Pancreas (tissue), 10 donors: Measurements from ENCODE around the gene METTL24. TPM values are rescaled to one million over a fixed set of nuclear protein-coding genes. Genes with fewer than 3 reads are reported as not detected.

Source experiments
- ATAC-seq, 4 donors: fragments of 200-7000 bp; cut with Tn5 transposase; one replicate each; pipeline versions ENCODE4 v1.8.0 to v1.9.1; 2020; ENCODE audit warnings: mild to moderate bottlenecking in 4 of 4, moderate library complexity in 4 of 4
- DNase-seq, 6 donors: peaks; one replicate each; pipeline ENCODE4 v3.0.0-alpha.2; 2020
- FAIRE-seq: peaks from 2 replicates; lab custom pipeline; 2012; peaks lifted over from hg19 to GRCh38; lab: Jason Lieb, UNC
- H3K27ac ChIP-seq, 4 donors: fragments of 200-600 bp; sonication (generic); 1 replicate in 3 of 4; 2 replicates in 1 of 4; pipeline versions ENCODE4 v1.5.0 to v1.8.0; 2020
- H3K27me3 ChIP-seq, 4 donors: fragments of 200-600 bp; one replicate each; pipeline ENCODE4 v1.8.0; 2021
- H3K36me3 ChIP-seq, 3 donors: fragments of 200-600 bp; sonication (generic) in 1 of 3; one replicate each; pipeline versions ENCODE4 v1.5.0 to v1.8.0; 2020 to 2021
- H3K4me1 ChIP-seq, 3 donors: fragments of 200-600 bp; one replicate each; pipeline ENCODE4 v1.8.0; 2021
- H3K4me3 ChIP-seq, 4 donors: fragments of 200-600 bp; sonication (generic) in 2 of 4; one replicate each; pipeline versions ENCODE4 v1.5.0 to v1.8.0; 2020 to 2021
- H3K9me3 ChIP-seq, 4 donors: fragments of 200-600 bp; one replicate each; pipeline ENCODE4 v1.8.0; 2021
- WGBS, 2 donors: extraction: QIAGEN DNeasy Blood & Tissue Kit; methylation state at CpG; one replicate each; pipeline ENCODE4 v1.1.7; 2013; 5-methylcytosine and 5-hydroxymethylcytosine counted together
- intact Hi-C, 3 donors: fragments of 100-400 bp; cut with DNase I; formaldehyde crosslinking; loops; one replicate each; pipeline versions ENCODE4 v1.11.1 to v1.14.2; 2022
- polyA plus RNA-seq, 2 donors: library from polyadenylated mRNA; stranded (reverse); fragments of 200-250 nt; gene quantifications; one replicate each; pipeline ENCODE4 v1.2.3, GENCODE V29; 2013
- total RNA-seq, 6 donors: library from RNA; stranded (reverse); fragmentation: NEBNext Ultra II Directional in 4 of 6; extraction: Animal tissue kit (Norgen Biotek cat#: 25700) in 4 of 6; gene quantifications; one replicate each; pipeline versions ENCODE4 v1.2.1 to v1.2.4, GENCODE V29; 2021 to 2023
- TF ChIP-seq, protein P1 (sequence below), 4 donors: fragments of 200-600 bp; sonication (generic) in 3 of 4; IDR thresholded peaks; one replicate each; pipeline versions ENCODE4 v1.5.0 to v1.8.0; 2021; ENCODE audit warnings: antibody characterized with exemption in 4 of 4
- donor health status: healthy with polysubstance abuse.
- donor health status: DM: no; HTN: no; CAD: no; lungs with moderate emphysema.
- donor health status: DM: no; HTN: no; CAD: no.
- donor health status: control.
- donor health status: control.
- donor health status: Bipolar disorder and iron deficiency.
- donor health status: DM: yes; HTN: yes; CAD: no.
- donor health status: DM: no; HTN: no; CAD: no.
- donor health status: DM: no; HTN: no; CAD: no.
- donor health status: DM: yes; HTN: yes; CAD: no.

Gene METTL24
- total and polyA plus RNA-seq, 8 donors = 0.34 to 4.4 (median 1.4) TPM

- TF ChIP-seq, protein P1, sequence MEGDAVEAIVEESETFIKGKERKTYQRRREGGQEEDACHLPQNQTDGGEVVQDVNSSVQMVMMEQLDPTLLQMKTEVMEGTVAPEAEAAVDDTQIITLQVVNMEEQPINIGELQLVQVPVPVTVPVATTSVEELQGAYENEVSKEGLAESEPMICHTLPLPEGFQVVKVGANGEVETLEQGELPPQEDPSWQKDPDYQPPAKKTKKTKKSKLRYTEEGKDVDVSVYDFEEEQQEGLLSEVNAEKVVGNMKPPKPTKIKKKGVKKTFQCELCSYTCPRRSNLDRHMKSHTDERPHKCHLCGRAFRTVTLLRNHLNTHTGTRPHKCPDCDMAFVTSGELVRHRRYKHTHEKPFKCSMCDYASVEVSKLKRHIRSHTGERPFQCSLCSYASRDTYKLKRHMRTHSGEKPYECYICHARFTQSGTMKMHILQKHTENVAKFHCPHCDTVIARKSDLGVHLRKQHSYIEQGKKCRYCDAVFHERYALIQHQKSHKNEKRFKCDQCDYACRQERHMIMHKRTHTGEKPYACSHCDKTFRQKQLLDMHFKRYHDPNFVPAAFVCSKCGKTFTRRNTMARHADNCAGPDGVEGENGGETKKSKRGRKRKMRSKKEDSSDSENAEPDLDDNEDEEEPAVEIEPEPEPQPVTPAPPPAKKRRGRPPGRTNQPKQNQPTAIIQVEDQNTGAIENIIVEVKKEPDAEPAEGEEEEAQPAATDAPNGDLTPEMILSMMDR (IDR thresholded peaks at IDR 0.05) = no peak
- peaks cover 0 to 18% (median 0%) of the 10 kb centered on the region in 3 donors for H3K4me1 ChIP-seq
- DNase-seq (no peak), FAIRE-seq (no peak), ATAC-seq (no peak)
- H3K27ac ChIP-seq = no peak overlapping the region
- no peaks in the 10 kb centered on the region for H3K9me3 ChIP-seq
- 68 to 80% methylated on average over 9 of the region's 9 CpGs for WGBS, 2 donors
- H3K27me3 ChIP-seq = no peaks in the 10 kb centered on the region
- H3K4me3 ChIP-seq = no peak overlapping the region
- intact Hi-C loops = loop anchor here in 2 of 3 donors (5.0 to 10.0 kb wide), 3 partner anchors 210 to 688 kb away; partner anchors contain the start of gene CDC40 (in 1 of the 2)
- no peaks in the 10 kb centered on the region for H3K36me3 ChIP-seq
Observed at GRCh38 chr6:110392727-110393126, 34.6 kb upstream of the METTL24 start.

- WGBS, 2 donors = 6 to 18% methylated on average over 2 of the region's 2 CpGs
- ATAC-seq (peak in 1 of 4 donors; percentile 5), DNase-seq (no peak), FAIRE-seq (no peak)
- H3K36me3 ChIP-seq = no peaks in the 10 kb centered on the region
- TF ChIP-seq, protein P1 (IDR thresholded peaks at IDR 0.05) = no peak
- H3K9me3 ChIP-seq = no peaks in the 10 kb centered on the region
- no peaks in the 10 kb centered on the region for H3K27me3 ChIP-seq
- H3K27ac ChIP-seq = no peak overlapping the region
- peaks cover 0 to 18% (median 0%) of the 10 kb centered on the region in 3 donors for H3K4me1 ChIP-seq
- H3K4me3 ChIP-seq = no peak overlapping the region
- intact Hi-C loops = loop anchor here in 2 of 3 donors (5.0 to 10.0 kb wide), 3 partner anchors 208 to 686 kb away; partner anchors contain the start of gene CDC40 (in 1 of the 2)
Observed at GRCh38 chr6:110390404-110390803, 32.3 kb upstream of the METTL24 start.

DNA sequence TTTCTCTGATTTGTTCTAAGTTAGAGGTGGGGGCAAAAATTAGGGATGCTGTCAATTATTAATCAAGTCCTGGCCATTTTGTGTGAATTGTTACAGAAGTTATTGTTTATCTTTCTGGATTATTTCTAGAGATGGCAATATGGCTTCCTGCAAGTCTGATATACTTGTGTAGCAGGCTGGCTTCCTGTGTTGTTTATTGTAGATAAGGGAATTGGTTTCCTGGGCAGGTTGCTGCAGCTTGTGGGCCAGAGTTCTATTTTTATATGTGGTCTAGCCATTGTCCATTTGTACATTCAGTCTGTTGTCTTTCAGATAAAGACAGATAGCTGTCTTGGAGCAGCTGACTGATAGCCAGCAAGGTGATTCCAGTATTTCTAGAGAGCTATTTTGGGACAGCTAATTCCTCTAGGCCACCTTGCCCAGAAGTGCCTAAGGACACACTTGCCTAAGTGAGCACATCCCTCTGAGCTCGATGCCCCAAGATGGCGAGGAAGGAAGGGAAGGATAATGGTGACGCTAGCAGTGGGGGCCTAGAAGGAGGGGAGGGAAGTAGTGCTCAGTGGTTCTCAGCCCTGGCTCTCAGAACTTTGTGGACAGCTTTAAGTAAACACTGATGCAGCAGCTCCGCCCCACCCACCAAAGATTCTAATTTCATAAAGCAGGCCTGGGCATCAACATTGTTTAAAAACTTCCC lies 31.7 kb upstream of the METTL24 start:
- DNase-seq = peak in 1 of 6 donors; percentile 11
- no peak overlapping the region for H3K27ac ChIP-seq
- intact Hi-C loops = loop anchor here (5.0 to 10.0 kb wide), 3 partner anchors 208 to 685 kb away; partner anchors contain the start of gene CDC40 (in 1 of the 3)
- FAIRE-seq = no peak
- TF ChIP-seq, protein P1 (IDR thresholded peaks at IDR 0.05) = no peak
- peak; percentile 65 to 87 (median 75) for ATAC-seq
- H3K9me3 ChIP-seq = no peaks in the 10 kb centered on the region
- no peak overlapping the region for H3K4me3 ChIP-seq
- WGBS, 2 donors = 40 to 54% methylated on average over 4 of the region's 4 CpGs
- H3K27me3 ChIP-seq = no peaks in the 10 kb centered on the region
- H3K36me3 ChIP-seq = no peaks in the 10 kb centered on the region
- peaks cover 0 to 18% (median 0%) of the 10 kb centered on the region in 3 donors for H3K4me1 ChIP-seq

- DNase-seq = no peak
- intact Hi-C loops = loop anchor here in 1 of 3 donors (10.0 kb wide), 1 partner anchor 683 kb away; no protein-coding TSS in a partner anchor
- FAIRE-seq = no peak
- Histone ChIP-seq H3K27ac (no peak overlapping the region), H3K9me3 (no peaks in the 10 kb centered on the region), H3K36me3 (no peaks in the 10 kb centered on the region), H3K4me1 (peaks cover 0 to 18% (median 0%) of the 10 kb centered on the region in 3 donors), H3K4me3 (no peak overlapping the region), H3K27me3 (no peaks in the 10 kb centered on the region)
- no peak for ATAC-seq
- 45 to 60% methylated on average over 2 of the region's 2 CpGs for WGBS, 2 donors
- TF ChIP-seq, protein P1 (IDR thresholded peaks at IDR 0.05) = no peak
Observed at GRCh38 chr6:110387986-110388385, 29.8 kb upstream of the METTL24 start.
